Activated naive CD4-positive, alpha-beta T cell treated with Interleukin-2 at 50 U/mL for 16 hours (primary cell): Measurements from ENCODE around the gene SLC2A4.

Experiments
- DNase-seq: peaks from one replicate; pipeline ENCODE4 v3.0.0-alpha.2; 2020

SLC2A4 gene

DNA sequence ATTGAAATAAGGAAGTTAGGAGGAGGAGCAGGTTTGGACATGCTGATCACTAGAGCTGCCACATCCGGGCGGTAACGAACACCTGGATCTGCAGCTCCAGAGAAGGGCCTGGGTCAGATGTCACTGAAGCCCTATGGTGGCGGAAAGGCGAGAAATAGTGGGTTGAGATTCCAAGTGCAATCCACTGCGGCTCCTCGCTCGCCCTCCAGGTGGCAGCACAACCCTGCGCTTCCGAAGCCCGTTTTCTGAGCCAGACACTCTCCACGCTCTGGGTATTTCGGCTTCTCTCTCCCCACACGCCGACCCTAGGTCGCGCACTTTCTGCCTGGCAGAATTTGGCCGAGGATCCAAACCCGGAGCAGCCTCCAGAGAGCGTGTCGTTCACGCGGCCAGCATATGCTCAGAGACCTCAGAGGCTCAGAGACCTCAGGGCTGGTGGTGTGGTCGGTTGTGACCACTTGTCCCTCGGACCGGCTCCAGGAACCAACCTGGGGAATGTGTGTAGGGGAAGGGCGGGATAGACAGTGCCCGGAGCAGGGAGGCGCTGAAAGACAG, 922 bp upstream of the SLC2A4 start:
- peak; percentile 88 for DNase-seq

DNA sequence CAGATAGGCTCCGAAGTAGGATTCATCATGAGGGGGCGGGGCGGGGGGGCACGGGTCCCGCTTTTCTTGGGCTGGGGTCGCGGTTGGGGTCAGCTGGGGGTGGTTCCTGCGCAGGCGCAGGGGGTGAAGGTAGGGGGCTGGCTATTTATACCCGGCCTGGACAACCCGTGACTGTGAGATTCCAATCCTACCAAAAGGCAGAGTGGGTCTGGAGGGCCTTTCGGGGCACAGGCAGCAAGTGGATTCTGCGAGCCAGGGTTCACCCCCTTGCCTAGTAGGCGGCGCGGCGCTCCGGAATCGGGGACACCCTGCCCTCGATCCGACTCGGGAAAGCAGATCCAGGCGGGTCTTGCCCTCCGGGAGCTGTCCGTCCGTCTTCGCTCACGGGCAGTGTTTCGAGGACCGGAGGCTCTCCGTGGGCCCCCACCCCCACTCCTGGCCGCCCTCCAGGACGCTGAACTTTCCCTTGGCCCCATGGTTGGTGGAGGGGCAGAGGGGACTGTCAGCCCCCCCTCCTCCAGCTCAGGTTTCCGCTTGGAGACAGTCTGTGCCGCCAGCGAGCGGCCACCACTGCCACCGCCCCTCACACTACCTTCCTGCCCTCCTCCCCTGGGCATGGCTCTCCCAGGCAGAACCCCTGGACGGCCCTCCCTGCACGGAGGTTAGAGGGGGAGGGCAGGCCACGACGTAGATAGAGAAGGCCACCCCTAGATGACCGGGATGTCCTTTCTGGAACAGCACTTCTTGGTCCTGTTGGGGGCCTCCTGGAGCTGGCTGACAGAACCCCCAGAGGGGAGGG, 634 bp downstream of the SLC2A4 start:
- DNase-seq: no peak

DNA sequence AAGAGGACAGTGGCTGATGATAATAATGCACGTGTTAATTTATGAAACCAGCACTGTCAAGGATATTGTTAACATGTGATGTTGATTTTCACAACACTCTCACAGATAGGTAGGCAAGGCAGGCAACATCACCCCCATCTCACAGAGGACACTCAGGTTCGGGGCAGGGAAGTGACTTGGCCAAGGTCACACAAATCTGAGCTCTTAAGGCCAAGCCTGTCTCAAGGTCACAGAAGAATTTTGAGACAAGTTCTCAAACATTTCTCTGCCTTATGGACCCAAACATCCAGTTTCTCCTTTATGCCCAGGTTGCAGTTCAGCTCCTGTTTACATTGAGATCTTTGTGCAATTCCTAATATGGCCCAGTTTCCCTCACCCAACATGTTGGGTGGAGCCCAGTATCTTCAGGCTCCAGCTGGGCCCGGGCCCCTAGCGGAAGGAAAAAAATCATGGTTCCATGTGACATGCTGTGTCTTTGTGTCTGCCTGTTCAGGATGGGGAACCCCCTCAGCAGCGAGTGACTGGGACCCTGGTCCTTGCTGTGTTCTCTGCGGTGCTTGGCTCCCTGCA, 1.3 kb downstream of the SLC2A4 start:
- no peak for DNase-seq

DNA sequence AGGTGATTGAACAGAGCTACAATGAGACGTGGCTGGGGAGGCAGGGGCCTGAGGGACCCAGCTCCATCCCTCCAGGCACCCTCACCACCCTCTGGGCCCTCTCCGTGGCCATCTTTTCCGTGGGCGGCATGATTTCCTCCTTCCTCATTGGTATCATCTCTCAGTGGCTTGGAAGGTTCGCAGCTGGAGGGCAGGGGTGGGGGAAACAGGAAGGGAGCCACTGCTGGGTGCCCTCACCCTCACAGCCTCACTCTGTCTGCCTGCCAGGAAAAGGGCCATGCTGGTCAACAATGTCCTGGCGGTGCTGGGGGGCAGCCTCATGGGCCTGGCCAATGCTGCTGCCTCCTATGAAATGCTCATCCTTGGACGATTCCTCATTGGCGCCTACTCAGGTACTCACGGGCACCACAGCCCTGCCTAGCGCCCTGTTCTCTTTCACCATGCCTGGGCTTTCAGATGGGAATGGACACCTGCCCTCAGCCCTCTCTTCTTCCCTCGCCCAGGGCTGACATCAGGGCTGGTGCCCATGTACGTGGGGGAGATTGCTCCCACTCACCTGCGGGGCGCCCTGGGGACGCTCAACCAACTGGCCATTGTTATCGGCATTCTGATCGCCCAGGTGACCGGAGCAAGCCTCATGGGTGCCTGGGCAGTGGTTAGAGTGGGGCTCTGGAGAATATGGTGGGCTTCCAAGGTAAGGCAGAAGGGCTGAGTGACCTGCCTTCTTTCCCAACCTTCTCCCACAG, 2.1 kb downstream of the SLC2A4 start:
- no peak for DNase-seq

DNA sequence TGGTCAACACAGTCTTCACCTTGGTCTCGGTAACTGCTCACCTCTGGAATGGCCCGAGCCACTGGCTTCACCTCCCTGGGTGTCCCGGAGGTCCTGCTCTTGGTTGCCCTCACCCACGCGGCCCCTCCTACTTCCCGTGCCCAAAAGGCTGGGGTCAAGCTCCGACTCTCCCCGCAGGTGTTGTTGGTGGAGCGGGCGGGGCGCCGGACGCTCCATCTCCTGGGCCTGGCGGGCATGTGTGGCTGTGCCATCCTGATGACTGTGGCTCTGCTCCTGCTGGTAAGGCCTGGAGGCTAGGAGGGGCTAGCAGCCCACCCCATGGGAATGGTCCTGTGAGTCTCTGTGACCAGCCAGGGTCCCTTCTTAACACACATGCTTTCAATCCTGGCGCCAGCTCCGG, 3.4 kb downstream of the SLC2A4 start:
- no peak for DNase-seq

DNA sequence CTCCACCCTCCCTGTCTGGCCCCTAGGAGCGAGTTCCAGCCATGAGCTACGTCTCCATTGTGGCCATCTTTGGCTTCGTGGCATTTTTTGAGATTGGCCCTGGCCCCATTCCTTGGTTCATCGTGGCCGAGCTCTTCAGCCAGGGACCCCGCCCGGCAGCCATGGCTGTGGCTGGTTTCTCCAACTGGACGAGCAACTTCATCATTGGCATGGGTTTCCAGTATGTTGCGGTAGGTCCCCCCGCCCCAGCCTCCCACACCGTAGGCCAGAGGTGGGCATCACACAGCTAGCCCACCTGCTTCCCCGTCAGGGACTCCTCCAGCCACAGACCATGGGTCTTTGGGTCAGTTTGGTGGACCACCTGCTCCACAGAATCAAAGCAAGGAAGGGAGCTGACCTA, 4.2 kb downstream of the SLC2A4 start:
- DNase-seq: no peak

DNA sequence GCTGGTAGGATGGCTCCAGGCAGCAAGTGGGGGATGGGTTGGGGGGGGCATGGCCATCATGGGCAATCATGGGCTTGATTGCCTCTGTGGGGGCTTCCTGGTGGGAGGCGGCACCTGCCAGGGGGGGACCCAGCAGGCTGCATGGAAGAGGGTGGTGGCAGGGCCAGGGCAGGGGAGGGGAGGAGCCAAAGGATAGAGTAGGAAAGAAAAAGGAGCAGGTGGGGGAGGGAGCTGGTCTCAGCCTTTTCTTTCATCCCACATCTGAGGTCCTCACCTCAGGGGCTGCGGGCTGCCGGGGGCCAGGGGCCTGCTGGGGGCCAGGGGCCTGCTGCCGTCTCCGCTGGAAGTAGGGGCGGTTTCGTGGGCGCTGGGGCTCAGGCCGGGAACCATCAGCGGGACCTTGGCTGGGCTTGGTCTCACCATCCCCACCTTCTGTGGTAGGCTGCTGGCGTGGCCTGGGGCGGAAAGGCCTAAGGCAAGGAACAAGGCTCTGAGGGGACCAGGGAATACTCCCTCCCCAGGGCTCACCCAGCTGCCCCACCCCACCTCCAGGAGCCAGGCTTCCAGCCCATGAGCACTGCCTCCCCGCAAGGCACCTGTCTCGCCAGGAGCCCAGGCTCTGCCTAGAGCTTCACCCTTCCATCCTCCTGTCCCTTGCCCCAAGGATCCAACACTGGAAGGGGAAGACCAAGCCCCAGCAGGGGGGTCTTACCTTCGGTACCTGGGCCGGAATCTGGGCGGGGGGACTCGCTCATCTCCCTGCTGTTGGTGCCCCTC, 7.9 kb downstream of the SLC2A4 start:
- no peak for DNase-seq

DNA sequence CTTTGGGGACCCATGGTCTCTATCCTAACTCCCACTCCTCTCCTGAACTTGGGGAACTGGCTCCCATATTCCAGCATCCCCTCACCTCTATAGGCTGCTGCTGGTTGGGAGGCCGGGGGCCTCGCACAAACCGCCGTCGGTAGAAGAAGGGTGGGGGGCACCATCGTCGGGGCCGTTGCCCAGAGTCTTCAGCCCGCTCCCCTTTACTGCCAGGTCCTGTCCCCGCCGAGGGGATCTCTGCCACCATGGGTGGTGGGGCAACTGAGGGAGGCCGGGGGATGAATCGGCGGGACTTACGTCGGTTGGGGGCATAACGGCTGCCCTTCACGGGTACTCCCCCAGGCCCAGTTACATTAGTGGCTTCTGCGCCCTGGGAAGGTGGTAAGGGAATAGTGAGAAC, 8.6 kb downstream of the SLC2A4 start:
- DNase-seq: no peak

DNA sequence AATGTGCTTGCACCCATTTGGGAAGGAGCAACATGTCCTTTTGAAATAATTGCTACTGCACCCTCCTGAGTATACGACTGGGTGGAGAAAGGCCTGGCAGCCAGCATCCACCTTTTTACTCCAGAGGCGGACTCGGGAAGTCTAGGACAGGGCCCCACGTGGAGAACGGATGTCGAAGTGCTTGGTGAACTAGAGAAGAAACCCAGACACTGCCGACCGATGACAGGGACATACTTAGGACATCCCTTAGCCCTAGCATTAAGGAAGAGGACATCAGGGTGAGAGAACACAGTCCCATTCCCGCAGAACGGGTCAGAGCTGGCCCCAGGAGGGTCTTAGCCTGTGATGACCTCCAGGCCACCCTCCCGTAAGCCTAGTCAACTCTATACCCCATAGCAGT, 9.2 kb downstream of the SLC2A4 start:
- no peak for DNase-seq

DNA sequence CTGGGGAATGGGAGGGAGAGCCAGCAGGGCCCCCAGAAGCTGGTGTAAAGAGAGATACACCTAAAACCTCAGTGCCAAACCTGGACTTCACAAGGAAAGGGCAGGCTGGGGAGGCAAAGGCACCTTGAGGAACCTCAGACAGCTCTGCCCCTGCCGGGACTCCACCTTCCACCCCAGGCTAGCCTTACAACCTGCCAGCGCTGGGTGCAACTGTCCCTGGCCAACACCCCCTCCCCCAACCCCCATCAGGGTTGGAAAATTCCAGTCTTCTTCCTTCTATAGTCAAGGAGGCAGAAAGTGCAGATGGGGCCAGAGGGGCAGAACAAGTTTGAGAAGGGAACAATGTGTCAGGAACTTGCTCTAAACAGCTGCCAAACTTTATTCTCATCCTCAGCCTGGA, 10.7 kb downstream of the SLC2A4 start:
- no peak for DNase-seq

DNA sequence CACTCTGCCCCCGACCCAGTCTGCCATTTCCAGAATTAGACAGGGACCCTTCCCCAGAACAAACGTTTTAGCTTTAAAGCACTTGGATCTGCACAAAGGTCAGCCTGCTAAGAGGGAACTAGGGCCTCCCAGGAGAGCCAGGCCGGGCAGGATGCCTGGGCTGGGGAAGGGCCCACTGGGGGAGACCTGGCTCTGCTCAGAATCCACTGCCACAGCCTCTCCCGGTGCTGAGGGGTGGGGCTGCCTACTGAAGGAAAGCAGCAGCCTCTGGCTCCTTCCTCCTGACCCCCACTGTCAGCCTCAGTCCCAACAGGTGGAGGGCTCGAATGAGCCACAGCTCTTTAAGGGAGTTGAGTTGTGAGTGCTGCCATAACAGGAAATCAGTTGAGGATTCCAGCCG, 11.2 kb downstream of the SLC2A4 start:
- no peak for DNase-seq

DNA sequence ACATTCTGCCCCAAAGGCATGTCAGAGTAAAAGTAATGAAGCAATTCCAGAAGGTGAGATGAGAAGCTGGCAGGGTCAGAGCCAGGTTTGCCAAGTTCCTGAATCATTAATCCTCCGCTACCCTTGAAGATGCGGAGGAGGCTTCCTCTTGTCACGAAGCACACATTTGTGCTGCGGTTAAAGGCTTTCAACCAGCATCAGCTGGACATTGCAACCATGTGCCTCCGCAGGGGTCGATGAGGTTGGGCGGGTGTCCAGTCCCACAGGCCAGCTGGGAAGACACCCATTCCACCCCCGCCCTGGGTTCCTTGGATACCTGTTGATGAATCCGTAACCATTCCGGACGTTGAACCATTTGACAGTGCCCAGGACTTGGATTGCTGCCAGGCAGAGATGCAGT, 11.6 kb downstream of the SLC2A4 start:
- DNase-seq: no peak

DNA sequence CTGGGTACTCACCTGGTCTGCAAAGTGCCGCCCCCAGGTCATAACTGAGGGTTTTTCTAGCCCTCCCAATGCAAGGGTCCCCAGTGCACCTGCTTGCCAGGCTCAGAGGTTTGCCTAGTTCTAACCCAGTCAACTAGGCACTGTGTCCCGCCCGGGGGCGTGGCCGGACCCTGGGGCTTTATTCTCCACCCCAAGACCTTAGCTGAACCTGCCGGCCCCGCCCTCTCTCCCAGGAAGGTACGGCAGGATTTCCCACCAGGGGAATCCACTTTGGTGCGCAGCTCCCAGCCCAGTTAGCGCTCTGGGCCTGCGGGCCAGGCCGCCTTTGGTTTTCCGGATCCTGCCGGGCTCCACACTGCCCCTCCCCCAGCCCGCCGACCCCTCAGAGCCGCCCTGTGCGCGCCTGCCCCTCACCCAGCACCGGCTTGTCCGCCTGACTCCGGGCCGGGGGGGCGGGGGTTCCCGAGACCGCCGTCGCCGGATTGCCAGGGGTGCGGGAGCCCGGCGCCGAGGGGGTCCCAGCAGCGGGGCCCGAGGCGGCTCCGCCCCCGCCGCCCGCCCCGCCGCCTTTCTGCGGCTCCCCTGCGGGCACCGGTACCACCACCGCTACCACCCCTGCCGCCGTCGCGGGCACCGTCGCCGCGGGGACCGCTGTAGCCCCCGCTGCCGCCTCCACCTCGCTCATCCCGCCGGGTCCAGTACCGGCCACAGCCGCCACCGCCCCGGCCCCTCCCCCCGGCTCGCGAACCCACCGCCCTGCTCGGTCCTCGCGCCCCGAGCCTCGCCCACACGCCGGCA, 12.5 kb downstream of the SLC2A4 start:
- DNase-seq: no peak

DNA sequence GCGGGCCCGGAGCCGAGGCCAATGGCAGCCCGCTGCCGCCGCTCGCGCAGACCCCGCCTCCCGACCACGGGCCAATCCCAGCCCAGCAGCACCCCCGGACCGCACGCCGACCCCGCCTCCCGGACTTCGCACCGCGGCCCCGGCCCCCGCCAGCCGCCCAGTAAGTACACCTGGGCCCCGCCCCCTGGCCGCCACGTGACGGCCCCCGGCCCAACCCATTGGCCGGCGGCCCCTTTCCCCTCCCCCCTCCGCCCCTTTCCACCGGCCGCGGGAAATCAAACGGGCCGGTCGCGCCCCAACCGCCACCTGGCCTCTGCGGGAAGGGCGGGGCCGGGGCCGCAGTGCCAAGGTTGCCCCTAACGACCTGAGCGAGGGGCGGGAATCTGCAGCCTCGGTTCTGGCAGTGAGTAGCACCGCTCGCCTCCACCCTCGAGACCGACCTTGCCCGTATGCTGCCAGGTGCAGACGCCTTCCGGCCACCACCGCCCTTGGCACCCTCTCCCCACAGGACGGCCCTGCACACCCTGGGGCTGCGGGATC, 13.2 kb downstream of the SLC2A4 start, which contains the start of gene YBX2:
YBX2 (minus strand) TSS at position 26 of the 540 bp plus-strand sequence. CDS start 139 bp downstream, outside the sequence.
- peak; percentile 79 for DNase-seq

DNA sequence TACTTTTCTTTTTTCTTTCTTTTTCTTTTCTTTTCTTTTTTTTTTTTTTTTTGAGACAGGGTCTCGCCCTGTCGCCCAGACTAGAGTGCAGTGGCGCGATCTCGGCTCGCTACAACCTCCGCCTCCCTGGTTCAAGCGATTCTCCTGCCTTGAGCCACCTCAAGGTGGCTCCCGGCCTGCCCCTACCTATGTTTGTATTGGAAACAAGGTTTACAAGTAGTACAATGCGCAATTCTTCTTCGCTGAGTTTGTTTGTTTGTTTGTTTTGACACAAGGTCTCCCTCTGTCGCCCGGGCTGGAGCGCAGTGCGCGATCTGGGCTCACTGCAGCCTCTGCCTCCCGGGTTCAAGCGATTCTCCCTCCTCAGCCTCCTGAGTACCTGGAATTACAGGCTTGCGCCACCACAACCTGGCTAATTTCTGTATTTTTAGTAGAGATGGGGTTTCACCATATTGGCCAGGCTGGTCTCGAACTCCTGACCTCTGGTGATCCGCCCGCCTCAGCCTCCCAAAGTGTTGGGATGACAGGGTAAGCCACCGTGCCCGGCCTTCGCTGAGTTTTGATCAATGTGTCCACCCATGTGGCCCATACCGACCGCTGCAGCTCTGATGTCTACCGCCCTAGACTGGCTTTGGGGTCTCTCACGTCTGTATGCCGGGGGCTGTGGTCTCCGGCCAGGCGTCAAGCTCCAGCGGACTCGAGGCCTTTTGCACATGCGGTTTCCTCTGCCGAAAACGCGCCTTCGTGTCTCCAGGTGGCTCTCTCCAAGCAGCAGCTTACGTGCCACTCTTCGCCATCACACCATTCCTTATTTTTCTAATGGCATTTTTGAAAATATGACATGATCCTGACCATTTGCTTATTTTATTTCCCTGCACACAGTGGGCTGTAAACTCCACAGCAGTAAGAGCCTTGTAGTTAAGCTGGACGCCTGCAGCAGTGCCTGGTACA, 14.0 kb downstream of the SLC2A4 start:
- DNase-seq: no peak

DNA sequence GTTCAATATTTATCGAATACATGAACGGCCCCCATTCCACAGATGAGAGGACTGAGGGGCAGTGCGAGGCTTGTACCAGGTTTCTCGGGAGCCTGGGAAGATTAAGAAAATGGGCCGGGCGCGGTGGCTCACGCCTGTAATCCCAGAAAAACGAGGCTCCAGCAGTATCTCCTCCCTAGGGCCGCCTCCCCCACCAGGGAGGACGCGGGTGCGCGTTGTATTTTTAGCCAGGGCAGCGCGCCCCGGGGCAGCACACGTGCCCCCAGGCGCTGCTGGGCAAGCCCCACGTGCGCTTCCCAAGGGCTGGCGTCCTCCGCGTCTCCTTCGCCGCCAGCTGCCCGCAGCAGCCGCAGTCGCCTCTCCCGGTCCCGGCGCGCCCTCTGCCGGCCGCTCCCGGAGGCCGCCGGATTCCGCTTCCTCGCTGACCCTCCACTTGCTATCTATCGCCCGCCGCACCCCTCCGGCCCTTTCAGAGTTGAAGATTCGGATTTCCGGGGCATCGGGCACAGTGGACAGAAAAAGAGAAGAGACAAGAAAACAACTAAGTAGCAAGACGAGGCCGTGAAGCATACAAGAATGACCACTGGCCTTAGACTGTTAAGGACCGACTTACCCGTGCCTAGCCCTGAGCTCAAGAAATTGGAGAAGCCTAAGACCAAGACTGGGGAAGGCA, 14.8 kb downstream of the SLC2A4 start:
- DNase-seq: peak; percentile 68

DNA sequence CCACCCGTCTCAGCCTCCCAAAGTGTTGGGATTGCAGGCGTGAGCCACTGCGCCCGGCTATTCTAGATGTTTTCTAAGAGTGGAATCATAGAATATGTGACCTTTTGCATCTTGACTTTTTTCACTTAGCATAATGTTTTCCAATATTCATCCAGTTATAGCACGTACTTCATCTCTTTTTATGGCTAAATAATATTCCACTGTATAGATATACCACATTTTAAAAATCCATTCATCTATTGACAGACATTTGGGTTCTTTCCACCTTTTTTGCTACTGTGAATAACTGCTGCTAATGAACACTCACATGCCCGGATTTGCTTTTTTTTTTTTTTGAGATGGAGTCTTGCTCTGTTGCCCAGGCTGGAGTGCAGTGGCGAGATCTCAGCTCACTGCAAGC, 22.7 kb downstream of the SLC2A4 start:
- DNase-seq: no peak

DNA sequence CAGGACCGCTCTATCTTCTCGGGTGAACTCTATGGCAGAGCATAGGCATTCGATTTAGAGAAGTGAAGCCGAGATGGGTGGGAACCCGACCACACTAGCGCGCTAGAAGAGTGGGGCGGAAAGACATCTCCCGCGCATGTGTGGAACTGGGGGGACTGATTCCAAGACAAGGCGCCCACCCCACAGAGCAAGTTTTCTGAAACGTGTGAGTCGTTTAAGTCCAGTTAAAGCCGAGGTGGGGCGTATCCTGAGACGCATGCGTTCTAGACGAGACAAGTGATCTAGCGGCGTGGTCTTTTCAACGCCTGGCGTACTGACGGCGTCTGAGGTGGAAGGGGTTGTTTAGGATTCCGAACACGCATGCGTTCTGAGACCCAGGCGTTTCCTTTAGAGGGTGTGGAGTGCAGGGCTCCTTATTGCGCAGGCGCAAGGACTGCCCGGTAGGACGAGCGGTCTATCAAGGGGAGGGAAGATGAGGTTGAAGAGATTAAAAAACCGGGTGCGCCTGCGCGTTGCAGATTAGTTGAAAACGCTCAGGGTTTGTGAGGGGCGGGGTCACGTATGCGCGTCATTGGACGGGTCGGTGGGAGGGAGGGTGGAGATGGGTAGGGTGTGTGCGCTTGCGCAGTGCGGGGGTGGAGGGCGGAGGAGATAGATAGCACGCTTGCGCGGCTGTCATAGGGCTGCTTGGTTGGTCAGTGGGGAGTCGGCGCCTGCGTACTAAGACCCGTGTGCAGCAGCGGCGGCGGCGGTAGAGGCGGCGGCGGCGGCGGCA, 25.6 kb downstream of the SLC2A4 start, which contains the start of gene EIF5A:
EIF5A (plus strand) TSS at position 718 of the 775 bp plus-strand sequence. CDS start 2,008 bp downstream, outside the sequence.
- peak; percentile 100 for DNase-seq
